Progenitor cell of endocrine pancreas (in vitro differentiated cells): ENCODE measurements around the gene GSX2. TPM values are rescaled to one million over a fixed set of nuclear protein-coding genes. Genes with fewer than 3 reads are reported as not detected.

Experiments used
- DNase-seq: peaks from one replicate; pipeline ENCODE4 v3.0.0; 2021; ENCODE audit warnings: low spot score; ENCODE audit not compliant: unreplicated experiment
- H3K27ac Mint-ChIP-seq: 2 replicates; pipeline ENCODE4 v1.8.0; 2021; ENCODE audit warnings: mild to moderate bottlenecking, moderate library complexity, mixed read lengths
- H3K27me3 Mint-ChIP-seq: 2 replicates; pipeline ENCODE4 v1.8.0; 2021; ENCODE audit warnings: mixed read lengths
- H3K36me3 Mint-ChIP-seq: 2 replicates; pipeline ENCODE4 v1.8.0; 2022; ENCODE audit warnings: mixed read lengths; ENCODE audit not compliant: insufficient read depth
- H3K4me1 Mint-ChIP-seq: 2 replicates; pipeline ENCODE4 v1.8.0; 2021; ENCODE audit warnings: low read depth, mixed read lengths
- H3K4me3 Mint-ChIP-seq: 2 replicates; pipeline ENCODE4 v1.8.0; 2021; ENCODE audit warnings: low read depth, mild to moderate bottlenecking, moderate library complexity, mixed read lengths
- H3K9me3 Mint-ChIP-seq: 2 replicates; pipeline ENCODE4 v1.8.0; 2021; ENCODE audit warnings: low read depth, mixed read lengths
- total RNA-seq: library from RNA; stranded (reverse); gene quantifications from 2 replicates; pipeline ENCODE4 v1.2.1, GENCODE V29; 2021
- TF ChIP-seq, protein P1 (sequence below): fragments of 200-600 bp; sonication (generic); IDR thresholded peaks from one replicate; pipeline ENCODE4 v1.5.0; 2021; ENCODE audit warnings: antibody characterized with exemption, mild to moderate bottlenecking; ENCODE audit not compliant: unreplicated experiment

The GSX2 gene
- total RNA-seq, 1 donor from 2014 or later, result not detected

DNA sequence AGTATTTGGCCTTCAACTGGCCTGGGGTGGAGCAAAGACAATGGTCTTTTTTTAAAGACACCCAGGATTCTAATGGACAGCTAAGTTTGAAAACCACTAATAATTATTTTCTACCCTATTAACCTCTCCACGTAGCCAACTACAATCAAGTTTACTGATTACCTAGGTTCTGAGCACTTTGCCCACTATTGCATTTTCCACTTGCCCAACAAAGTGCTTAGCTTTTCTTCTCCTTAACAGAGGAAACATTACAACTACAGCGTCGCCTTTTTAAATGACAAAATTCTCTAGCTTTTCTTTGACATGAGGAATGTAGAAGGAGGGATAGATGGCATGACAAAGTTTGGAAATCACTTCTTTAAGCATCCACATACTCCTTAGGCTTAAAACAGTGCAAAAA lies 37.6 kb upstream of the GSX2 start:
- TF ChIP-seq, protein P1, sequence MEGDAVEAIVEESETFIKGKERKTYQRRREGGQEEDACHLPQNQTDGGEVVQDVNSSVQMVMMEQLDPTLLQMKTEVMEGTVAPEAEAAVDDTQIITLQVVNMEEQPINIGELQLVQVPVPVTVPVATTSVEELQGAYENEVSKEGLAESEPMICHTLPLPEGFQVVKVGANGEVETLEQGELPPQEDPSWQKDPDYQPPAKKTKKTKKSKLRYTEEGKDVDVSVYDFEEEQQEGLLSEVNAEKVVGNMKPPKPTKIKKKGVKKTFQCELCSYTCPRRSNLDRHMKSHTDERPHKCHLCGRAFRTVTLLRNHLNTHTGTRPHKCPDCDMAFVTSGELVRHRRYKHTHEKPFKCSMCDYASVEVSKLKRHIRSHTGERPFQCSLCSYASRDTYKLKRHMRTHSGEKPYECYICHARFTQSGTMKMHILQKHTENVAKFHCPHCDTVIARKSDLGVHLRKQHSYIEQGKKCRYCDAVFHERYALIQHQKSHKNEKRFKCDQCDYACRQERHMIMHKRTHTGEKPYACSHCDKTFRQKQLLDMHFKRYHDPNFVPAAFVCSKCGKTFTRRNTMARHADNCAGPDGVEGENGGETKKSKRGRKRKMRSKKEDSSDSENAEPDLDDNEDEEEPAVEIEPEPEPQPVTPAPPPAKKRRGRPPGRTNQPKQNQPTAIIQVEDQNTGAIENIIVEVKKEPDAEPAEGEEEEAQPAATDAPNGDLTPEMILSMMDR, result no peak
- H3K4me3 Mint-ChIP-seq, result peak overlapping the region; percentile 91
- no peaks in the 10 kb centered on the region for H3K36me3 Mint-ChIP-seq
- no peaks in the 10 kb centered on the region for H3K9me3 Mint-ChIP-seq
- H3K27ac Mint-ChIP-seq, result no peak overlapping the region
- H3K27me3 Mint-ChIP-seq, result peaks cover 5% of the 10 kb centered on the region
- H3K4me1 Mint-ChIP-seq, result peaks cover 24% of the 10 kb centered on the region
- no peak for DNase-seq

DNA sequence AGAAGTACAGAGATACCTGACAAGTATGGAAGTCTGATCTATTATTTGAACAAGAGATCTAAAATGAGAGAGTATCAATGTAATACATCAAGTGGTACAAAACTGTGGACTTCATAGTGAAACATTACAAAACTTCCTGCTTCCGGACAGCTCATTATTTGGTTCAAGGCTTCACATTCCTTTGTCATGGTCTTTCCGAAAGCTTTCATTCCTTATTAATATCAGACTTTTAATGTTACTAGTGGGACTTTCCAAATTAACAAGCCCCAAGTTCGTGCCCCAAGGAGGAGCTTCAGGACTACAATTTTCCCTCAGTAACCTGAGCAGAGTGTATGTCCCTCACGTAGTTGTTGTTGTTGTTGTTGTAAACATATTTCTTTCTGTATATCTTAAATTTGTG lies 36.7 kb upstream of the GSX2 start:
- Mint-ChIP-seq H3K9me3 (no peaks in the 10 kb centered on the region), H3K27me3 (peaks cover 7% of the 10 kb centered on the region), H3K4me1 (peaks cover 23% of the 10 kb centered on the region), H3K4me3 (peak overlapping the region; percentile 91), H3K36me3 (no peaks in the 10 kb centered on the region), H3K27ac (peak overlapping the region; percentile 95)
- no peak for DNase-seq
- TF ChIP-seq, protein P1, result no peak

DNA sequence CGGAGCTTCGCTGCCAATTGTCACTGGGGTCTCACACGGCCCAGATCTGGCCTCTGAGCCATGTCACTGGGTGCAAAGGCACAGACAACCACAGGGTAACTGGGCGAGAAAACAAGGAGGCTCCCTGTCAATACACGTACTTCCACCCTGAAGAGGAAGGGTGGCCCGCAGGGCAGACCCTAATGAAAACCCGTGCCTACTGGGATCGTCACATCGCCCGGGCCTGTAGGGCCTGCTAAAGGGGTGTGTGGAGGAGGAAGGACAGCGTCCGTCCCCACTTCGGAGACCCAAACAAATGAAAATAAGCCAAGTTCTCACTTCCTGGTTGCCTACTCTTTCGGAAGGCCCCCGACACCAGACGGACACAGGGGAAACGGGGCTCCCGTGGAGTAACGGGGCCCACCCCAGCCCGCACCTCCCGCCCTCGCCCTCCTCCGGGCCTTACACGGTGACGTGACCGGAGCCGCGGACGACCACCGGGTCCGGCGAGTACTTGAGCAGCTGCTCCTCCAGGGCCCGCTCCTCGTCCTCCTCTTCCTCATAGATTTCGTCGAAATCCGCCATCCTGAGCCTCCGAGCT lies 36.1 kb upstream of the GSX2 start:
- TF ChIP-seq, protein P1, result no peak
- peaks cover 10% of the 10 kb centered on the region for H3K27me3 Mint-ChIP-seq
- peak overlapping the region; percentile 95 for H3K27ac Mint-ChIP-seq
- H3K4me3 Mint-ChIP-seq, result peak overlapping the region; percentile 91
- peak; percentile 16 for DNase-seq
- H3K4me1 Mint-ChIP-seq, result peaks cover 22% of the 10 kb centered on the region
- no peaks in the 10 kb centered on the region for H3K36me3 Mint-ChIP-seq
- H3K9me3 Mint-ChIP-seq, result no peaks in the 10 kb centered on the region

DNA sequence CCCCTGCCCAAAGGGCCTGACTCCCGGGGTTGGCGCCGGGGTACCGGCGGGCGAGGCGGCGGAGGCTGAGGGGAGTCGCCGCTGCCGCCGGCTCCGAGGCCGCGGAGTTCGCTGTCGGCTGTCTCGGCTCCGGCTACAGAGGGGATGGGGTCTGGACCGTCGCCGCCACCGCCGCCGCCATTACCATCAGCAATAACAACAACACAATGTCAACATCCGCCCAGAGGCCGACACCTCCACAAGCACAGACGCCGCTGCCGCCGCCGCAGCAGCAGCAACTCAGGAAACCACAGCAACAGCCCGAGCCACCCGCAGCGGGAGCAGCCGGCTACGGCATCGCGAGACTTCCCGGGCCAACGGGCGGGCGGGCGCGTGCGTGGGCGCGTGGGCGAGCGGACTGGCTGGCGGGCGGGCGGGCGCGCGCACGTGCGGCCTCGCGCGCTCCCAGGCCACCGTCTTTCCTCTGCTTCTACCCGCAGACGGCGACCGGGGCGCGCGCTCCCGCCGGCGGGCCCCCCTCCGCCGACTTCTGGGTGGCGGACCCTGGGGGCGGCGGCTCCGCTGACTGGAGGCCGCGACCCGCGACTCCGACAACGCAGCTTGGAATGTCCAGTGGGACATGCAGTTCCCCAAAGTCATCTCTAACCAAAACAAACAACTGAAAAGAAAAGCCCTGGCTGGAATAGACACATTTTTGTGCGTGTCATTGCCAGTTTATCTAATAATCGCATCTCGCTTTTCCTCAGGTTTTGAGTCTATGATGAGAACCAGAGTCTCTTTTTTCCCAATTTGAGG lies 35.4 kb upstream of the GSX2 start, which contains the start of gene CHIC2:
Gene CHIC2 (minus strand): TSS at position 289 of the 795 bp plus-strand sequence. CDS start 305 bp downstream, outside the sequence.
- peak; percentile 89 for DNase-seq
- Mint-ChIP-seq H3K36me3 (no peaks in the 10 kb centered on the region), H3K9me3 (no peaks in the 10 kb centered on the region), H3K4me3 (peak within 1 kb of the TSS; percentile 91), H3K4me1 (peaks cover 22% of the 10 kb centered on the region), H3K27me3 (peaks cover 12% of the 10 kb centered on the region), H3K27ac (peak within 1 kb of the TSS; percentile 95)
- TF ChIP-seq, protein P1, result no peak

DNA sequence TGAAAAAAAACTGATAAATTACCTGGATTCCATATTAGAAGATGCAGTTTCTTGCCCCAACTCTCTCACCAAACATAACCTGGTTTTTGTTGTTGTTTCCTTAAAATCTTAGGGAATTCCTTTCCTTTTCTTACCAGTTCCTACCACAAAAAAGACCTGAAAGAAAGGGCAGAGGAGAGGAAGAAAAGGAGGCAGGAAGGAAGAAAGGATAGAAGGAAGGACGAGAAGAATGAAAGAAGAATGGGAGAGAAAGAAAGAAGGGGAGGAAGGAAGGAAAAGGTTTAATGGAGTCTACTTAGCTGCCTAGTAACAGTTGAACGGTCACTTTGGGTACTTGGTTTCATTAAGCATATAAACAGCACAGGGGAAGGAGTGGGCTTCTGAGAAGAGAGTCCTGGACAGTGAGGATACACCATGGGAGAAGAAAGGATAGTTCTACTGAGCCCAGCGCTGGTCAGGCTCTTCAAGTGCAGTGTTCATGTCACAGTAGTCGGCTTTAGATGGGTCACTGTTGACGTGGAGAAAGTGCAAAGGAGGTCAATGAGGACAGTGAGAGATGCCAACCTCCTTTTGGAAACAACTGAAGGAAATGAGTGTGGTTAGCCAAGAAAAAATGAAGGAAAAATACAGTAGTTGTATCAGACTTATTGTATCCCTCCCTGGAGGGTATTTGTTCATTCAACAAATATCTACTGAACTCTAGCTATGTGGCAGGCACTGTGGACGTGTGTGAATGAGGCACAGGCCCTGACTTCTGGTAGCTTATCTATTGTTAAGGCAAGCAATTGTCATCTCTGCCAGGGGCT lies 34.5 kb upstream of the GSX2 start:
- DNase-seq, result no peak
- Mint-ChIP-seq H3K27ac (peak overlapping the region; percentile 49), H3K4me1 (peaks cover 22% of the 10 kb centered on the region), H3K9me3 (no peaks in the 10 kb centered on the region), H3K36me3 (no peaks in the 10 kb centered on the region), H3K4me3 (peak overlapping the region; percentile 77), H3K27me3 (peaks cover 16% of the 10 kb centered on the region)
- TF ChIP-seq, protein P1, result no peak
